ENCODE measurements around the gene CEP57.

Gene CEP57

GRCh38 chr11:95794086-95794485, 3.8 kb downstream of the CEP57 start:
- no peak for TF ChIP-seq CTCF (IDR thresholded peaks at IDR 0.05; ENCODE audit: insufficient read depth, low read depth, low read length, missing control alignments)
- H3K4me3 ChIP-seq (ENCODE audit: low read length), result no peak overlapping the region

GRCh38 chr11:95795627-95796295, 5.5 kb downstream of the CEP57 start:
- TF ChIP-seq CTCF (IDR thresholded peaks at IDR 0.05; ENCODE audit: insufficient read depth, low read depth, low read length, missing control alignments), result no peak
- H3K4me3 ChIP-seq (ENCODE audit: low read length), result no peak overlapping the region
- no peak for DNase-seq (ENCODE audit: low read depth)

More at GRCh38 chr11:95794086-95794485, 3.8 kb downstream of the CEP57 start:
- no peak for DNase-seq (ENCODE audit: low read depth)

- no peak for DNase-seq (ENCODE audit: low read depth)
- H3K4me3 ChIP-seq (ENCODE audit: low read length), result no peak overlapping the region
- no peak for TF ChIP-seq CTCF (IDR thresholded peaks at IDR 0.05; ENCODE audit: insufficient read depth, low read depth, low read length, missing control alignments)
Measured at GRCh38 chr11:95796501-95796900, 6.2 kb downstream of the CEP57 start.

- H3K4me3 ChIP-seq (ENCODE audit: low read length), result no peak overlapping the region
- TF ChIP-seq CTCF (IDR thresholded peaks at IDR 0.05; ENCODE audit: insufficient read depth, low read depth, low read length, missing control alignments), result no peak
- no peak for DNase-seq (ENCODE audit: low read depth)
Measured at GRCh38 chr11:95799546-95799945, 9.2 kb downstream of the CEP57 start.

- no peak for DNase-seq (ENCODE audit: low read depth)
- no peak for TF ChIP-seq CTCF (IDR thresholded peaks at IDR 0.05; ENCODE audit: insufficient read depth, low read depth, low read length, missing control alignments)
- no peak overlapping the region for H3K4me3 ChIP-seq (ENCODE audit: low read length)
Measured at GRCh38 chr11:95800438-95800837, 10.1 kb downstream of the CEP57 start.

GRCh38 chr11:95802806-95803205, 12.5 kb downstream of the CEP57 start:
- no peak for DNase-seq (ENCODE audit: low read depth)
- no peak for TF ChIP-seq CTCF (IDR thresholded peaks at IDR 0.05; ENCODE audit: insufficient read depth, low read depth, low read length, missing control alignments)
- no peak overlapping the region for H3K4me3 ChIP-seq (ENCODE audit: low read length)

- DNase-seq (ENCODE audit: low read depth), result no peak
- TF ChIP-seq CTCF (IDR thresholded peaks at IDR 0.05; ENCODE audit: insufficient read depth, low read depth, low read length, missing control alignments), result no peak
- H3K4me3 ChIP-seq (ENCODE audit: low read length), result no peak overlapping the region
Measured at GRCh38 chr11:95803973-95804372, 13.7 kb downstream of the CEP57 start.

Measured in epithelial cell of esophagus (primary cell).